Ascending aorta (tissue), 2 donors: ENCODE measurements around the gene FGF11. TPM values are rescaled to one million over a fixed set of nuclear protein-coding genes. Genes with fewer than 3 reads are reported as not detected.

ENCODE experiments used
- DNase-seq, 2 donors: peaks; one replicate each; pipeline ENCODE4 v3.0.0-alpha.2; 2019; ENCODE audit warnings: low spot score in 2 of 2
- H3K27ac ChIP-seq, 2 donors: fragments of 200-600 bp; sonication (generic); one replicate each; pipeline ENCODE4 v1.5.1; 2016 to 2017; ENCODE audit warnings: mild to moderate bottlenecking in 1 of 2
- H3K27me3 ChIP-seq: fragments of 200-600 bp; sonication (generic); one replicate; pipeline ENCODE4 v1.5.1; 2017
- H3K36me3 ChIP-seq, 2 donors: fragments of 200-600 bp; sonication (generic); one replicate each; pipeline ENCODE4 v1.5.1; 2016
- H3K4me1 ChIP-seq, 2 donors: fragments of 200-600 bp; sonication (generic); one replicate each; pipeline ENCODE4 v1.5.1; 2016 to 2017; ENCODE audit warnings: mild to moderate bottlenecking in 1 of 2
- H3K4me3 ChIP-seq, 2 donors: fragments of 200-600 bp; sonication (generic); one replicate each; pipeline ENCODE4 v1.5.1; 2016 to 2017; ENCODE audit warnings: mild to moderate bottlenecking in 1 of 2
- H3K9me3 ChIP-seq, 2 donors: fragments of 200-600 bp; sonication (generic); one replicate each; pipeline ENCODE4 v1.5.1; 2016
- CTCF ChIP-seq, 3 experiments: fragments of 200-600 bp in 2 of 3; fragments of 450-650 bp in 1 of 3; sonication (generic) in 2 of 3; IDR thresholded peaks; one replicate each; pipeline ENCODE4 v1.5.1; 2016 to 2019; ENCODE audit warnings: antibody characterized with exemption in 3 of 3, mild to moderate bottlenecking in 1 of 3, moderate library complexity in 1 of 3
- intact Hi-C: fragments of 100-400 bp; cut with DNase I; formaldehyde crosslinking; loops from one replicate; pipeline ENCODE4 v1.15.1; 2023
- total RNA-seq: library from RNA; depleted of rRNA; stranded (reverse); fragments of >200 nt; gene quantifications from one replicate; pipeline ENCODE4 v1.1.0, GENCODE V29; 2016

The FGF11 gene
- total RNA-seq, 1 donor from 2014 or later: 0.32 TPM

GRCh38 chr17:7460850-7461660, 21.7 kb downstream of the FGF11 start:
- H3K4me3 ChIP-seq: no peak overlapping the region
- peaks cover 40 to 44% of the 10 kb centered on the region in 2 donors for H3K36me3 ChIP-seq
- no peaks in the 10 kb centered on the region for H3K27me3 ChIP-seq
- H3K9me3 ChIP-seq: no peaks in the 10 kb centered on the region
- intact Hi-C loops: no loop called here
- peaks cover 0 to 7% of the 10 kb centered on the region in 2 donors for H3K4me1 ChIP-seq
- peak overlapping the region in 1 of 2 donors; percentile 53 for H3K27ac ChIP-seq
- no peak for DNase-seq
- no peak for TF ChIP-seq CTCF (IDR thresholded peaks at IDR 0.05)

- DNase-seq: no peak
- H3K36me3 ChIP-seq: peaks cover 46 to 50% of the 10 kb centered on the region in 2 donors
Observed at GRCh38 chr17:7462474-7463371, 23.4 kb downstream of the FGF11 start.

GRCh38 chr17:7463372-7463846, 24.1 kb downstream of the FGF11 start:
- Histone ChIP-seq H3K4me3 (no peak overlapping the region), H3K27me3 (no peaks in the 10 kb centered on the region), H3K4me1 (peaks cover 0 to 12% of the 10 kb centered on the region in 2 donors), H3K9me3 (no peaks in the 10 kb centered on the region), H3K27ac (no peak overlapping the region), H3K36me3 (peaks cover 46 to 50% of the 10 kb centered on the region in 2 donors)
- no peak for DNase-seq
- intact Hi-C loops: no loop called here
- TF ChIP-seq CTCF (IDR thresholded peaks at IDR 0.05): no peak

More at GRCh38 chr17:7462474-7463371, 23.4 kb downstream of the FGF11 start:
- no peaks in the 10 kb centered on the region for H3K27me3 ChIP-seq
- intact Hi-C loops: no loop called here
- no peaks in the 10 kb centered on the region for H3K9me3 ChIP-seq
- H3K4me3 ChIP-seq: no peak overlapping the region
- no peak overlapping the region for H3K27ac ChIP-seq
- TF ChIP-seq CTCF (IDR thresholded peaks at IDR 0.05): no peak
- H3K4me1 ChIP-seq: peaks cover 0 to 12% of the 10 kb centered on the region in 2 donors

- no peaks in the 10 kb centered on the region for H3K27me3 ChIP-seq
- intact Hi-C loops: no loop called here
- no peak overlapping the region for H3K27ac ChIP-seq
- no peaks in the 10 kb centered on the region for H3K9me3 ChIP-seq
- H3K4me3 ChIP-seq: no peak overlapping the region
- H3K4me1 ChIP-seq: peaks cover 0 to 12% of the 10 kb centered on the region in 2 donors
- DNase-seq: no peak
- TF ChIP-seq CTCF (IDR thresholded peaks at IDR 0.05): no peak
- peaks cover 46 to 50% of the 10 kb centered on the region in 2 donors for H3K36me3 ChIP-seq
Observed at GRCh38 chr17:7464081-7464480, 24.8 kb downstream of the FGF11 start.

- intact Hi-C loops: no loop called here
- no peak overlapping the region for H3K4me3 ChIP-seq
- H3K27ac ChIP-seq: peak overlapping the region; percentile 43 to 57
- no peak for TF ChIP-seq CTCF (IDR thresholded peaks at IDR 0.05)
- peaks cover 0 to 22% of the 10 kb centered on the region in 2 donors for H3K4me1 ChIP-seq
- H3K36me3 ChIP-seq: peaks cover 46 to 50% of the 10 kb centered on the region in 2 donors
- H3K27me3 ChIP-seq: no peaks in the 10 kb centered on the region
- DNase-seq: no peak
- H3K9me3 ChIP-seq: no peaks in the 10 kb centered on the region
Observed at GRCh38 chr17:7465597-7466275, 26.4 kb downstream of the FGF11 start.
